NCI-H748 (cell line): ENCODE results near the gene LIPN.
"Not testable (repeated sequence)": the region's sequence is repeated elsewhere in the genome, so short reads cannot be mapped to it uniquely, and the experiment has no call there.

Experiments
- DNase-seq: peaks from one replicate; lab custom pipeline; 2025; ENCODE audit not compliant: unreplicated experiment; lab: John Stamatoyannopoulos, UW

LIPN gene

DNA sequence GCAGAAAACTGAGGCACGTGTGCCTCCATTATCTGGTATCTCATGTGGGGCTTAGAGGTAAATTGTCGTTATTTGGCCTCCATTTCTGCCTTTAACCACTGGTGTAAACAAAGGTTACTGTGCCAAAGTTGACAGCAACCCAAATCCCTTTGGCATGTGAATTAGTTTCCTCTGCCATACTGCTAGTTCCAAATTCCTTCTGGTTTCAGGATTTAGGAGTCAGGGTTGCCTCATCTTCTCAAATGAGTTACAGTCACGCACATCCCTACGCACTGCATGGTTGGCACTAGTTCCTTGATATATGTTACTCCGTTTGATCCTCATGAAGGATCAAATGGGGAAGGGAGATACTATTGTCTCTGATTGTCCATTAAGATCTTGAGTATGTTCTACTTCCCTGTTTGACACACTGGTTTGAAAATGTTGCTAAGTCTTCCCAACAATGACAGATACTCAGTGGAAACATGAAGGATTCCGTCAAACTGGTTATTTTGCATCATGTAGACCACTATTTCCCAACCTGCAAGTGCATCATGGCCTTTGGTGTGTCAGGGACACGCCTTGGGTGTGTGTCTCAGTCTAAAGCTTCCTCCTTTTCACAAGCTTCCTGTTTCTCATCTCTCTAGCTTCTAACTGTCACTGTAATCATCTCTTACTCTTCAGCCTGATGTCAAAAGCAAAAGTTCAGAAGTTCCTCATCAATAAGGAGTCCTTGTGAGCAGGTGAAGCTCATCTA is at the start of gene LIPN:
TSS of gene LIPN (plus strand) at position 655 of the 736 bp plus-strand sequence. CDS start 1,386 bp downstream, outside the sequence.
- no peak for DNase-seq

DNA sequence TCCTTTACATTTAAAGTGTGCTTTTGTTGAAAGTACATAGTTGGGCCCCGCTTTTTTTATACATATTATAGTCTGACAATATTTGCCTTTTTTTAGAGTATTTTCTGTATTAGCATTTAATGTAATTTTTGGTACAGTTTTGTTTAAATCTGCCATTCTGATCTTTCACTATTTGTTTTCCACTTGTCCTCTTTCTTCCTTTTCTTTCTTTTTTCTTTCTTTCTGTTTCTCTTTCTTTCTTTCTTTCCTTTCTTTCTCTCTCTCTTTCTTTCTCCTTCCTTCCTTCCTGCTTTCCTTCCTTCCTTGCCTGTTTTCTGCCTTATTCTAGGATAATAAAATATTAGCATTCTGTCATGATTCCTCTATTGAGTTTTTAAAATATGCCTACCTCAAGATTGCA is 44.3 kb upstream of the LIPN start:
- DNase-seq, result no peak

DNA sequence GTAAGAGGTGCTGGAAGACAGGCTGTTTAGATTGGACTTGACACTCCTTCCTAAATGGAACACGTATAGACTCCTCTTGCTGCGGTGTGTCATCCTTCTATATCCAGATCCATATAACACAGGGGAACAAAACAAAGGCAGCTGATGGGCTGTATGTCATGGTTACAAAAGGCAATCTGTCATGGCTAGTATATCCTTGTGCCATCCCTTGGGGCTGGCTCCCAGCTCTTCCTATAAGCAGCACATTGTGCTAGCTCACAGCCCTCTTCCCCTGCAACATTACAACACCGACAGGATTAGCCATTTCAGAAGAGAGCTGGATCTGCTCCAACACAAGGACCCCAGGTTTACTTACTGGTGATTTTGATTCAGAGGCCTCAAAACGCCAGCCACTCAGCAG is 38.4 kb upstream of the LIPN start:
- no peak for DNase-seq

DNA sequence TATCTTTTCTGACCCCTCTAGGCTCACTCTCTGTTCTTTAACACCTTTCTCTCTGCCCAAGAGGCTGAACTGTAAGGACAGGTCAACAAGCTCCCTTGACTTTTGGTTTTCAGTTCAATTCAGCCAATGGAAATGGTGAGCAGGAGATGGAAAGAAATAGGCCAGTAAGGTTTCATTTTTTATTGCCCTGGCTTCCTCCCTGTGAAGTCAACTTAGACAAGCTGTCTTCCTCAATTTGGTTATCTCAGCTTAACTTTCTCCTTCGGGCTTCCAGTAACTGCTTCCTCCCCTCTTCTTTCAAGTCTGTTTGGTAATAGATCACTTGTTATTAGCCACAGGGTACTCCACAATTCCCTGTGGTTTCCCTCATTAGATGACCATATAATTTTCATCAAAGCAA is 34.0 kb upstream of the LIPN start:
- DNase-seq, result no peak

DNA sequence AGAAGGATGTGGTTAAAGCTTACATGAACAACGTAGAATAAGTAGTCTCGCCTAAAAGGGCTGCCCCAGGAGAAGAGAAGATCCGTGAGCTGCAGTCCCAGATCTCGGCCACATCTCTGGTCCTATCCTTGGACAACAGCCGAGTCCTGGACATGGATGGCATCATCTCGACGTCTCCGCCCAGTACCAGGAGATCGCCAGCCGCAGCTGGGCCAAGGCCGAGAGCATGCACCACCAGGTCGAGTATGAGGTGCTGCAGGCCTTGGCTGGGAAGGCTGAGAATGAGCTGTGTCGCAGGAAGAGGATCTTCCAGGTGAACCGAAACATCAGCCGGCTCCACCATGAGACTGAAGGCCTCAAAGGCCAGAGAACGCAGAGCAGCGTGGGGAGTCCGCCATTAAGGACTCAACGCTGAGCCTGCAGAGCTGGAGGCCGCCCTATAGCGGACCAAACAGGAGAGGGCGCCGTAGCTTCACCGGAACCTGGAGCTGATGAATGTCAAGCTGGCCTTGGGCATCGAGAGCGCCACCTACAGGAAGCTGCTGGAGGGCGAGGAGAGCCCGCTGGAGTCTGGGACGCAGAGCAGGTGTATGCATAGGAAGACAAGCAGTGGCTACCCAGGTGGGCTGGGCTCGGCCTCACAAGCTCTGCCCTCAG is 31.6 kb upstream of the LIPN start:
- no peak for DNase-seq

GRCh38 chr10:88730864-88731263 is 29.0 kb upstream of the LIPN start:
- DNase-seq, result no peak

- no peak for DNase-seq
Measured at GRCh38 chr10:88731296-88731695, 28.5 kb upstream of the LIPN start.

GRCh38 chr10:88733215-88733614 is 26.6 kb upstream of the LIPN start:
- DNase-seq, result no peak

- DNase-seq, result no peak
Measured at GRCh38 chr10:88735661-88736060, 24.2 kb upstream of the LIPN start.

GRCh38 chr10:88741921-88742320 is 17.9 kb upstream of the LIPN start:
- not testable (repeated sequence) for DNase-seq

GRCh38 chr10:88742448-88742847 is 17.4 kb upstream of the LIPN start:
- DNase-seq, result no peak

GRCh38 chr10:88744002-88744401 is 15.8 kb upstream of the LIPN start:
- DNase-seq, result peak; percentile 36

GRCh38 chr10:88745633-88746032 is 14.2 kb upstream of the LIPN start:
- DNase-seq, result no peak

GRCh38 chr10:88754287-88754686 is 5.5 kb upstream of the LIPN start:
- no peak for DNase-seq

DNA sequence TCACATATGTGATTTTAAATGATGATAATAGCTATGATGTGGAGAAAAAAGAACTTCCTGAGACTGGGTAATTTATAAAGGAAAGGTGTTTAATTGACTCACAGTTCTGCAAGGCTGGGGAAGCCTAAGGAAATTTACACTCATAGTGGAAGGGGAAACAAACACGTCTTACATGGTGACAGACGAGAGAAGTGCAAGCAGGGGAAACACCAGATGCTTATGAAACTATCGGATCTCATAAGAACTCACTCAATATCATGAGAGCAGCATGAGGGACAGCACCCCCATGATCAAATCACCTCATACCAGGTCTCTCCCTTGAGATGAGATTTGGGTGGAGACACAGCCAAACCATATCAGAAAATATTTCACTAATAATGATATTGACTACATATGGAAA is 4.1 kb upstream of the LIPN start:
- DNase-seq, result no peak

- DNase-seq, result no peak
Measured at GRCh38 chr10:88756660-88757059, 3.2 kb upstream of the LIPN start.

DNA sequence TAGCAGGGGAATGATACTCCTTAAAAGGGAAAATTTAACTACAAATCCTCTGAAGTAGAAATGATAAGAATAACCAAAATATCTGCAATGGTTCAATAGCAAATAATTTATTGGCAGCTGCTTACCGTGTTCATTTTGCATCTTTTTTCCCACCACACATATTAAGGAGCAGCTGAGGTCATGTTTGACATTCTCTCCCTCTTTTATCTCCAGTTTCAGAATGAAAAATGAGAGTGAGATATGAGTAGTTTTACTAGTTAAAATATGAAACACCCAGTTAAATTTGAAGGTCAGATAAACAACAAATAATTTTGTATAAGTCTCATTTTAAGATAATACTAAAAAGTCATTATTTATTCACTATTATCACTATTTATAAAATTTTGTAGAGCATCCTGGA is 3.1 kb downstream of the LIPN start:
- no peak for DNase-seq

DNA sequence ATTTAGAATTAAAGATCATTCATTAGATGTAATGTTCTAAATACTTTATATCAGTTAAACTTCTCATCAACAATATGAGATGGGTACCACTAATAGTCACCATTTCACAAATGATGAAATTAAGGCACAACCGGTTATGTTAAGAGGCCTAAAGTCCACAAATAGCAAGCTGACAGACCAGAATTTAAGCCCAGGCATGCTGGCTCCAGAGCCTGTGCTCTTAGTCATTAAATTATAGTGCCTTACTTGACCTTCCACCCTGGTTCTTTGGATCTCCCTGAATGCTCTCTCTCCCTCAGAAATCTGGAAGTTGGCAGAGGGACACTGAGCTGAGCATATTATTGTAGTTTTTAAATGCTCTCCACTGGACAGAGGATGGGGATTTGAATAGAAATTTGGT is 3.6 kb downstream of the LIPN start:
- DNase-seq, result no peak

- no peak for DNase-seq
Measured at GRCh38 chr10:88764110-88764509, 4.3 kb downstream of the LIPN start.

GRCh38 chr10:88765816-88766215 is 6.0 kb downstream of the LIPN start:
- no peak for DNase-seq

DNA sequence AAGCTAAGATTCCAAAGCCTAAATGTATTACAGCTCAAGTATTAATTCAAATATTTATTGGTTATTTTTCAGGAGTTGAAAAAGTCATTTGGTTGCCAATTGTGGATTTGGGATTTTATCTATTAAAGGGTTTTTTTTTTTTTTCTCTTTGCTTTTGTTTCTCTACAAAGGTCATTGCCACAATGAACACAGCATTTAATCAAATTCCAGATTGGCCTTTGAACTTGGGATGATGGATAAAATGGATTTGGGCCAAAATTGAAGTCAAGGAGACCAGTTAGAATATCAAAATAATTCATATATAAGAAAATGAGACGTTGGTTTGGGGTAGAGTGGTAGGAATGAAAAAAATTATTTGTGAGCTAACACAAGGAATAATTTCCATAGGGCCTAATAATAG is 9.6 kb downstream of the LIPN start:
- DNase-seq, result no peak

- DNase-seq, result no peak
Measured at GRCh38 chr10:88781206-88781605, 21.4 kb downstream of the LIPN start.

DNA sequence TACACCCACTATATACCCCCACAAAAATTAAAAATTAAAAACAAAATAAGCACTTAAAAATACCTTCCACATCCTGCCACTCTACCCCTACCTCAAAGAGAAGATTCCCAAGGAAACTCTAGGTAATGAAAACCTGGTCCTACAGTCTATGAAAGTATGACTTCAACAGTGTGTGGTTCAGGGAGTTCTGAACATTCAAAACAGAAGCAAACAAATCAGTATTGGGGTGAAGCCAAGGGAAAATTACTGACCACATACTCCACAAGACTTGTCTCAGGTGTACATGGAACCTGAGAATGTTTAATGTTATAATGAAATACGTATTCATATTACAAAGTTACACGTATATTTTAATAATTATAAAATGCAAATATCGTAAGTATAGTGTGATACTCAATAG is 22.4 kb downstream of the LIPN start:
- DNase-seq, result no peak
